H1 (cell line): ENCODE data around the gene ORC3. TPM values are rescaled to one million over a fixed set of nuclear protein-coding genes. Genes with fewer than 3 reads are reported as not detected.

ENCODE experiments used
- CTCF ChIA-PET: fragments of 300-600 bp; sonication (Branson Sonifier 250); formaldehyde crosslinking; loops from one replicate; lab custom pipeline; 2021; ENCODE audit not compliant: partially characterized antibody; lab: Charles Lee
- POLR2A ChIA-PET: fragments of 300-600 bp; sonication (Branson Sonifier 250); formaldehyde crosslinking; loops from one replicate; lab custom pipeline; 2021; ENCODE audit warnings: inconsistent platforms; ENCODE audit not compliant: partially characterized antibody; lab: Charles Lee
- DNase-seq, 2 experiments: peaks; one replicate each; pipeline versions ENCODE4 v3.0.0 to v3.0.0-alpha.2; 2010 to 2022; ENCODE audit warnings: low spot score in 2 of 2, low read depth in 1 of 2, mixed read lengths in 1 of 2
- FAIRE-seq: peaks from 2 replicates; lab custom pipeline; 2011; peaks lifted over from hg19 to GRCh38; lab: Jason Lieb, UNC
- H2AFZ ChIP-seq: 2 replicates; pipeline ENCODE4 v1.8.1; 2012; ENCODE audit warnings: low read length, inconsistent platforms
- H2AK5ac ChIP-seq: 2 replicates; pipeline ENCODE4 v1.6.1; 2013; ENCODE audit warnings: low read depth, low read length
- H2BK120ac ChIP-seq: replicated peaks from 2 replicates; pipeline ENCODE3; 2013; ENCODE audit warnings: low read depth, low read length, inconsistent platforms
- H2BK12ac ChIP-seq: 2 replicates; pipeline ENCODE4 v1.6.1; 2013; ENCODE audit warnings: low read depth, low read length
- H2BK15ac ChIP-seq: 2 replicates; pipeline ENCODE4 v1.6.1; 2013; ENCODE audit warnings: low read length
- H2BK20ac ChIP-seq: 2 replicates; pipeline ENCODE4 v1.6.1; 2013; ENCODE audit warnings: low read length
- H2BK5ac ChIP-seq: 2 replicates; pipeline ENCODE4 v1.6.1; 2013; ENCODE audit warnings: low read depth, low read length
- H3K14ac ChIP-seq: 2 replicates; pipeline ENCODE4 v1.6.1; 2013; ENCODE audit warnings: inconsistent platforms; ENCODE audit not compliant: insufficient read length
- H3K18ac ChIP-seq: 2 replicates; pipeline ENCODE4 v1.6.1; 2013; ENCODE audit warnings: low read length; ENCODE audit errors: extremely low read depth
- H3K23ac ChIP-seq: 2 replicates; pipeline ENCODE4 v1.6.1; 2013; ENCODE audit warnings: inconsistent platforms; ENCODE audit not compliant: insufficient read length
- H3K23me2 ChIP-seq: 2 replicates; pipeline ENCODE4 v1.6.1; 2013; ENCODE audit warnings: low read depth, low read length
- H3K27ac ChIP-seq: 2 replicates; pipeline ENCODE4 v1.6.1; 2011; ENCODE audit warnings: low read depth, low read length, inconsistent platforms
- H3K27me3 ChIP-seq, 4 experiments: replicated peaks in 1 of 4; 1 replicate in 1 of 4; 2 replicates in 3 of 4; pipeline versions ENCODE4 v1.6.1 to v1.8.1; 2011 to 2013; ENCODE audit warnings: low read length in 3 of 4, mild to moderate bottlenecking in 3 of 4, inconsistent platforms in 2 of 4, mixed read lengths in 2 of 4, moderate library complexity in 1 of 4; ENCODE audit not compliant: control insufficient read depth in 3 of 4, insufficient read depth in 3 of 4; ENCODE audit errors: extremely low read depth in 1 of 4
- H3K36me3 ChIP-seq, 4 experiments: 2 replicates each; pipeline versions ENCODE4 v1.6.1 to v1.8.1; 2011 to 2013; ENCODE audit warnings: mild to moderate bottlenecking in 4 of 4, low read length in 3 of 4, moderate library complexity in 2 of 4, control low read depth in 1 of 4, inconsistent platforms in 1 of 4; ENCODE audit not compliant: insufficient read depth in 4 of 4, control insufficient read depth in 2 of 4
- H3K4ac ChIP-seq: replicated peaks from 2 replicates; pipeline ENCODE3; 2013; ENCODE audit warnings: low read length, low read depth, mixed read lengths, inconsistent platforms; ENCODE audit not compliant: insufficient read length
- H3K4me1 ChIP-seq, 4 experiments: replicated peaks in 1 of 4; 1 replicate in 1 of 4; 2 replicates in 3 of 4; pipeline versions ENCODE4 v1.6.1 to v1.8.1; 2011 to 2013; ENCODE audit warnings: low read length in 3 of 4, inconsistent platforms in 2 of 4, mixed read lengths in 1 of 4; ENCODE audit not compliant: insufficient read depth in 4 of 4, control insufficient read depth in 3 of 4
- H3K4me2 ChIP-seq, 2 experiments: 2 replicates each; pipeline versions ENCODE4 v1.6.1 to v1.8.1; 2011 to 2013; ENCODE audit warnings: low read depth in 2 of 2, low read length in 2 of 2, control low read depth in 1 of 2, inconsistent platforms in 1 of 2, mild to moderate bottlenecking in 1 of 2; ENCODE audit not compliant: insufficient read depth in 1 of 2
- H3K4me3 ChIP-seq, 4 experiments: fragments of 200-600, 300-600 bp in 1 of 4; sonication (generic), shearing (Covaris generic), sonication (Bioruptor Twin) in 1 of 4; 2 replicates each; pipeline versions ENCODE4 v1.5.1 to v1.8.1; 2011 to 2016; ENCODE audit warnings: low read length in 4 of 4, low read depth in 3 of 4, control low read depth in 2 of 4, inconsistent platforms in 2 of 4, mild to moderate bottlenecking in 2 of 4, mixed read lengths in 1 of 4, moderate library complexity in 1 of 4; ENCODE audit not compliant: insufficient read depth in 2 of 4; ENCODE audit errors: extremely low read depth in 1 of 4
- H3K56ac ChIP-seq: replicated peaks from 2 replicates; pipeline ENCODE3; 2013; ENCODE audit warnings: low read depth, mild to moderate bottlenecking, mixed read lengths, low read length, inconsistent platforms; ENCODE audit not compliant: insufficient read length
- H3K79me1 ChIP-seq: 2 replicates; pipeline ENCODE4 v1.6.1; 2013; ENCODE audit warnings: low read depth, low read length, control low read depth
- H3K79me2 ChIP-seq, 2 experiments: 2 replicates each; pipeline versions ENCODE4 v1.6.1 to v1.8.1; 2012 to 2013; ENCODE audit warnings: low read length in 2 of 2, mild to moderate bottlenecking in 2 of 2, inconsistent platforms in 1 of 2; ENCODE audit not compliant: insufficient read depth in 2 of 2, control insufficient read depth in 1 of 2
- H3K9ac ChIP-seq, 4 experiments: replicated peaks in 1 of 4; 1 replicate in 1 of 4; 2 replicates in 3 of 4; pipeline versions ENCODE4 v1.6.1 to v1.8.1; 2011 to 2013; ENCODE audit warnings: low read depth in 3 of 4, low read length in 3 of 4, control low read depth in 2 of 4, mild to moderate bottlenecking in 2 of 4, moderate library complexity in 2 of 4, inconsistent platforms in 1 of 4; ENCODE audit errors: extremely low read depth in 1 of 4
- H3K9me3 ChIP-seq, 2 experiments: 2 replicates each; pipeline versions ENCODE4 v1.6.1 to v1.8.1; 2012 to 2013; ENCODE audit warnings: mild to moderate bottlenecking in 2 of 2, moderate library complexity in 2 of 2, control low read depth in 1 of 2, inconsistent platforms in 1 of 2, low read depth in 1 of 2, low read length in 1 of 2, mixed read lengths in 1 of 2; ENCODE audit not compliant: insufficient read depth in 2 of 2
- H4K20me1 ChIP-seq, 2 experiments: replicated peaks in 1 of 2; 2 replicates each; pipeline versions ENCODE3 to v1.8.1; 2011 to 2013; ENCODE audit warnings: inconsistent platforms in 2 of 2, low read length in 2 of 2, mild to moderate bottlenecking in 1 of 2; ENCODE audit not compliant: insufficient read depth in 2 of 2, control insufficient read depth in 1 of 2
- H4K5ac ChIP-seq: 2 replicates; pipeline ENCODE4 v1.6.1; 2013; ENCODE audit warnings: low read length, low read depth, mixed read lengths, inconsistent platforms; ENCODE audit not compliant: insufficient read length
- H4K8ac ChIP-seq: 2 replicates; pipeline ENCODE4 v1.8.0; 2013; ENCODE audit warnings: mild to moderate bottlenecking, moderate library complexity, low read length, inconsistent platforms; ENCODE audit not compliant: insufficient read depth; ENCODE audit errors: extremely low read depth
- H4K91ac ChIP-seq: replicated peaks from 2 replicates; pipeline ENCODE3; 2013; ENCODE audit warnings: low read length, mixed read lengths, inconsistent platforms; ENCODE audit not compliant: insufficient read length
- GTF2F1 ChIP-seq: IDR thresholded peaks from 2 replicates; pipeline ENCODE4 v1.6.1; 2012; ENCODE audit warnings: low read depth, low read length, improper control_type of control experiment, borderline replicate concordance
- HDAC2 ChIP-seq, 2 experiments: fragments of 300-600 bp in 1 of 2; sonication (generic) in 1 of 2; IDR thresholded peaks; 2 replicates each; pipeline ENCODE4 v1.6.1; 2011 to 2012; ENCODE audit warnings: low read depth in 2 of 2, low read length in 2 of 2, mild to moderate bottlenecking in 2 of 2, moderate library complexity in 2 of 2, borderline replicate concordance in 1 of 2, inconsistent platforms in 1 of 2
- POU5F1 ChIP-seq: IDR thresholded peaks from 2 replicates; pipeline ENCODE4 v1.6.1; 2011; ENCODE audit warnings: low read depth, mild to moderate bottlenecking, low read length, moderate library complexity
- SUZ12 ChIP-seq: fragments of 200-600 bp; sonication (generic); IDR thresholded peaks from 2 replicates; pipeline ENCODE4 v1.6.1; 2012; ENCODE audit warnings: mild to moderate bottlenecking, inconsistent platforms, low read length, moderate library complexity, mixed read lengths
- TBP ChIP-seq: IDR thresholded peaks from 2 replicates; pipeline ENCODE4 v1.6.1; 2011; ENCODE audit warnings: low read depth, low read length, improper control_type of control experiment
- WGBS, 2 experiments: shearing (Covaris generic) in 1 of 2; methylation state at CpG; one replicate each; pipeline versions ENCODE4 v1.1.6 to v1.1.7; 2013 to 2015; ENCODE audit warnings: low lambda C conversion rate in 2 of 2, mixed read lengths in 2 of 2, inconsistent platforms in 1 of 2, low coverage in 1 of 2, missing lambda C conversion rate in 1 of 2; ENCODE audit not compliant: insufficient replicate concordance in 2 of 2, insufficient coverage in 1 of 2, insufficient read length in 1 of 2; ENCODE audit errors: extremely low coverage in 1 of 2, missing lambda C conversion rate in 1 of 2; 5-methylcytosine and 5-hydroxymethylcytosine counted together
- polyA plus RNA-seq, 7 experiments: library from polyadenylated mRNA; depleted of rRNA in 3 of 7; stranded (reverse) in 5 of 7; unstranded in 2 of 7; fragments of >200 nt in 5 of 7; fragments of 200-250 nt in 2 of 7; gene quantifications; 1 replicate in 5 of 7; 2 replicates in 1 of 7; 4 replicates in 1 of 7; pipeline versions ENCODE4 v1.2.1 to v1.2.3, GENCODE V29; 2011 to 2013; ENCODE audit warnings: missing spikeins in 2 of 7, mixed read lengths in 2 of 7
- total RNA-seq: library from RNA; stranded (reverse); fragmentation: NEBNext Ultra II Directional; extraction: Animal tissue kit (Norgen Biotek cat#: 25700); gene quantifications from 2 replicates; pipeline ENCODE4 v1.2.1, GENCODE V29; 2021

ORC3 gene
- total and polyA plus RNA-seq, 2 of the 8 experiments (the other 6 are each of a cell fraction or from before 2014, with no cell fraction given), result 35.9 to 60.9 TPM

GRCh38 chr6:87661503-87661902 is 71.6 kb downstream of the ORC3 start:
- Histone ChIP-seq H3K27ac (no peak overlapping the region), H3K9ac (no peak overlapping the region), H3K4me1 (no peaks in the 10 kb centered on the region), H3K9me3 (no peaks in the 10 kb centered on the region), H4K20me1 (no peaks in the 10 kb centered on the region), H3K79me2 (no peaks in the 10 kb centered on the region), H3K14ac (no peak overlapping the region), H3K23ac (no peak overlapping the region), H3K4me3 (no peak overlapping the region), H2BK120ac (no peak overlapping the region), H2AFZ (no peak overlapping the region), H3K56ac (no peak overlapping the region), H3K23me2 (no peaks in the 10 kb centered on the region), H4K8ac (no peak overlapping the region), H3K4ac (no peak overlapping the region), H3K79me1 (no peaks in the 10 kb centered on the region), H4K91ac (no peak overlapping the region), H2BK20ac (no peak overlapping the region), H3K36me3 (peaks cover 0 to 54% (median 19%) of the 10 kb centered on the region in 4 experiments; a peak in 7 of 8 replicates), H4K5ac (no peak overlapping the region), H3K27me3 (no peaks in the 10 kb centered on the region), H2BK5ac (no peak overlapping the region), H3K4me2 (no peak overlapping the region), H3K18ac (no peak overlapping the region), H2BK15ac (no peak overlapping the region), H2BK12ac (no peak overlapping the region), H2AK5ac (no peak overlapping the region)
- FAIRE-seq, result no peak
- DNase-seq, result no peak
- ChIA-PET CTCF (no interaction called here), POLR2A (interaction anchor here (0.8 kb wide), 1 partner anchor 9 kb away, joined by 3 read pairs; no protein-coding TSS in a partner anchor)
- WGBS, 2 experiments, result 88% methylated on average over 1 of the region's 1 CpG; no CpG with 5 or more reads in 1 of the 2 experiments
- TF ChIP-seq POU5F1 (no peak), SUZ12 (no peak), HDAC2 (IDR thresholded peaks at IDR 0.05; ENCODE audit: borderline replicate concordance in 1 of 2, low read depth in 2 of 2, low read length in 2 of 2) (no peak), TBP (no peak), GTF2F1 (no peak)
